Amniotic epithelial cell (primary cell): ENCODE measurements around the gene COA7.
"Not testable (repeated sequence)": the region's sequence is repeated elsewhere in the genome, so short reads cannot be mapped to it uniquely, and the experiment has no call there.

Source experiments
- DNase-seq: peaks from one replicate; pipeline ENCODE4 v3.0.0-alpha.2; 2010; ENCODE audit warnings: low read depth

Gene COA7

DNA sequence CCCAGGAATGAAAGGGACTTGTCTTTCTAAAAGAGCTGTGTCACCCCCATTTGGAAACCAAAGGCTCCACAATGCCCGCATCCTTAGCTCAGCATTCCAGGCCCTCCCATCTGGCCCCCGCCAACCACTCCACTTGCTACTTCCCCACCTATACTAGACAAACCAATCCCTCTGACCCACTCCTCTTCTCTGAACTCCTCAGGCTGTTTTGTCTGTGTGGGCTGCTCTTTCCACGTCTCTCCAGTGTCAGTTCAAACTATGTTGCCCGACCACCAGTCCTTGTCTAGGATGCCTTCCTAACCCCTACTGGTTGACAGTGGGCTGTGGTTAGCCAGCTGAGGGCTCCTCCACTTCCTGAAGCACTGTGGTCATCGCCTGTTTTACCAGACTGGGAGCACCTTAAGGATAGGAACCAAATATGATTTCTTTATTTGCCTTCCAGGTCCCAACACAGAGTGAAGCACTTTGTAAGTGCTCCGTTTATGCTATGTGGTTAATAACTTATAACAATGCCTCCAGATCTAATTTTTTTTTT, 8.1 kb upstream of the COA7 start:
- no peak for DNase-seq

DNA sequence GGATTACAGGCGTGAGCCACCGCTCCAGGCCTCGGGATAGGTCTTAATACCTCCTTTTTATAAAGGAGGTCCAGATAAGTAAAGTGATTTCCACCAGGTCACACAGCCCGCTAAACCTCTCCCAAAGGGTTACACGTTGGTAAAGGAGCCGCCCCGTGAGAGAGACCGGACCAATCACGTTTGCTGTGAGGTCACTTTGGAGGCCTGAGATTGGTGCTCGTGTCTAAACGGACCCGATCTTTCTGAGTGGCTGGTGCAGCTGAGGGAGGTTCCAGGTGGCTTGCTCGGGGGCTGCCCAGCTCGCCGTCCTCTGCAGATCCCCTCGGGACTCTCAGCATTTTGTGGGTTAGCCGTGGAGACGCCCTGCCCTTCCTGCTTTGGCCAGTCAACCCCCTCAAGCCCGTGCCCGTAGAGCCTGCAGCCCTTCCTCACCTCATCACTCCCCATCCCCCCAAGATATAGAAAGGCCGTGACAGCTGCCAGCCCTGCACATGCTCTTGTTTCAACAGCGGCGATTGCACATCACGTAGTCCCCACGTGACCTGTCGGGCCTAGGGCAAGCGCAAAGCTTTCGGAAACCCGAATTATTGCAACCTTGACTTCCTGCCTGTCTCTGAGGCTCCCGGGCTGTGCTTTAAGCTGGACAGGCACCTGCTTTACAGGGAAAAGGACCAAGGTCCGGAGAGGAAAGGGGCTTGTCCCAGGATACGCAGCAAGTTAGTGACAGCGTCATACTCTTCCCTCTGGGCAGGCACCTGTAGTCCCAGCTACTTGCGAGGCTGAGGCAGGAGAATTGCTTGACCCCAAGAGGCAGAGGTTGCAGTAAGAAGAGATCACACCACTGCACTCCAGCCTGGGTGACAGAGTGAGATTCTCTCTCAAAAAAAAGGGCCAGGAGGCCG, 5.0 kb upstream of the COA7 start:
- DNase-seq = peak; percentile 94

DNA sequence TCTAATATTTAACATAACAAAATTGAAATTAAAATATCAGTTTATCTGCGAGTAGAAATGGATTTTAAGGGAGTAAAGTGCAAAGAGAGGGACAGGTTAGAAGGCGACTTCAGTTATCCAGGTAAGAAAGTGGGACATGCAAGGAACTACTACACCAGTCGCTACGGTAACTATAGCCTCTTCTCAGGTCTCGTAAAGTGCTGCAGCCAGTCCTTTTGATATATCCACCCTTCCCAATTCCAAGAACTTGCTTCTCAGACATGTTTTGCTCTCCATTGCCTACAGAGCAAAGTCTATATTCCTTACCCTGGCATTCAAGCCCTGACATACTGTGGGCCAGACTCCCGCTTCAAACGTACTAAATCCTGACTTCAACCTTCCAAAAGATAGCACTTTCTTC, 2.5 kb downstream of the COA7 start:
- no peak for DNase-seq

DNA sequence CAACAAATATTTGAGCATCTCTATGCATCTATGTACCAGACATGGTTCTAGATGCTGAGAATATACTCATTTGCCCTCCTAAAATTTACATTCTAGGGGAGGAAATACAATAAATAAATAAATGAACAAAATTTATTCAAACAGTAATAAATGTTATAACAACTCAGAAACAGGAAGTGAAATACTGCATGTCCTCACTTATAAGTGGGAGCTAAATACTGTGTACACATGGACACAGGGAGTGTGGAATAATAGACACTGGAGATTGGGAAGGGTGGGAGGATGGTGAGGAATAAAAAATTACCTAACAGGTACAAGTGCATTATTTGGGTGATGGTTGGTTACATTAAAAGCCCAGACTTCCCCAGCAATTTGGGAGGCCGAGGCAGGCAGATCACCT, 4.3 kb downstream of the COA7 start:
- DNase-seq = no peak

DNA sequence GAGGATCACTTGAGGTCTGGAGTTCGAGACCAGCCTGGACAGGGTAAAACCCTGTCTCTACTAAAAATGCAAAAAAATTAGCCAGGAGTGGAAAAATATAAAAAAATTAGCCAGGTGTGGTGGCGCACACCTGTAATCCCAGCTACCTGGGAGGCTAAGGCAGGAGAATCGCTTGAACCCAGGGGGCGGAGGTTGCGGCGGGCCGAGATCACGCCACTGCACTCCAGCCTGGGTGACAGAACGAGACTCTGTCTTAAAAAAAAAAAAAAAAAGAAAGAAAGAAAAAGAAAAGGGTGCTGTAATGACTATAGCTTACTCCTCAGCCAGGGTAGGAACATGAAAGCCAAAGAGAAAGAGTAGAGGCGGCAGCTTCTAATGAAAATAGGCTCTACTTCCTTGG, 4.8 kb downstream of the COA7 start:
- DNase-seq = not testable (repeated sequence)

DNA sequence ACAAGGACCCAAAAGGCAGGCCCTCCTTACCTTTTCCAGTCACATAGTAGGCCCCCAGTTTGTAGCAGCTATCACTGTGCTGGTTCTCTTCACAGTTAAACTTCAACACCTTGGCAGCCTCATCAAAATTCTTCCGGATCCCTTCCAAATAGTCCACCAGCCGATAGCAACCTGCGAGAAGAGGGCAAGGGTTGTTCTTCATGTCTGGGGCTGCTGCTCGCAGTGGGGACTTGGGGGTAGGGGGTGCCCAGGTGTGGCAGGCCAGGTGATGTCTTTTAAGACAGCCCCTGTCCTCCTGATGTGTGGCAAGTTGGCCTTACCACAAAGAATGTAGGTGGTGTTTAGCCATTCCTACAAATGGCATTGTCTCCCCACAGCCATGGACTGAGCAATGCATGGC, 5.5 kb downstream of the COA7 start:
- DNase-seq = no peak

DNA sequence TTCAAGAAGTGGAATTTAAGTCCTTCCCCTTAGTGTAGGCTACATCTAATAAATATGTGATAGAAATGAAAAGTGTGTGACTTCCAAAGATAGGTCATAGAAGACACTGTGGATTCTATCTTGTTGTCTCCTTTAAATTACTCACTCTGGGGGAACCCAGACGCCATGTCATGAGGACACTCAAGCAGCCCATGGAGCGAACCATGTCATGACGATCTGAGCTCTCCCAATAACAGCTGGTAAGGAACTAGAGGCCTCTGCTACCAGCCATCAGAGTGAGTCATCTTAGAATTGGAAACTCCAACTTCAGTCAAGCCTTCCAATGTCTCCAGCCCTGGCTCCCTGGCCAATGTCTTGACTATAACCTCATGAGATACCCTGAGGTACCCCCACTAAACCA, 6.3 kb downstream of the COA7 start:
- DNase-seq = no peak

DNA sequence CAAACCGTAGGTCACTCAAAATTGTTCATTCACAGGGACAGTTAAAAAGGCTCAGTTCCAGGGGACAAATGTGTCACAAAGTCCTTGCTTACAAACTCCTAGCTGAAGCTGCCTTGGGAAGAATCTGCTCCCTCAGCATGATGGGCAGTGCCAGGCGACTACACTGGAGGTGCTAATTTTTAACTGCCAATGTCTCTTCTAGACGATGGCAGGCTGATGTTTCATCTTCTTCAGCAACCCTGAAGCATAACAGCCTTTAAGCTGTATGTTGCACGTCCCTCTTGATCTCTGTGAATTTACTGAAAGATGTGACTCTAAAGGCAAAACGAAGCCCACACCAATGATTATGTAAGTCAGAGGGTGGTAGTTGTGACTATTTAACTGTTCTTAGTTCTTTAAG, 11.3 kb downstream of the COA7 start:
- no peak for DNase-seq

DNA sequence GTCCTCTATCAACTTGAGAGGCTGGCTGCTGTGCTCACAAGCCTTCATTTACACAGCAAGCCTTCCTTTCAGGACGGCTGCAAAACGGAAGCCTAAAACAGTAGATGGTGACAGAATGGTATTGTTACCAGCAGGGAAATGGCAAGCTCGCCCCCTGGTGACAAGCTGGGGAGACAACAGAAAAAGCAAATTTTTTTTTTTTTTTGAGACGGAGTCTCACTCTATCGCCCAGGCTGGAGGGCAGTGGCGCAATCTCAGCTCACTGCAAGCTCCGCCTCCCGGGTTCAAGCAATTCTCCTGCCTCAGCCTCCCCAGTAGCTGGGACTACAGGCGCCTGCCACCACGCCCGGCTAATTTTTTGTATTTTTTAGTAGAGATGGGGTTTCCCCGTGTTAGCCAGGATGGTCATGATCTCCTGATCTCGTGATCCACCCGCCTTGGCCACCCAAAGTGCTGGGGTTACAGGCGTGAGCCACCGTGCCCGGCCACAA, 11.8 kb downstream of the COA7 start:
- DNase-seq = peak; percentile 72

DNA sequence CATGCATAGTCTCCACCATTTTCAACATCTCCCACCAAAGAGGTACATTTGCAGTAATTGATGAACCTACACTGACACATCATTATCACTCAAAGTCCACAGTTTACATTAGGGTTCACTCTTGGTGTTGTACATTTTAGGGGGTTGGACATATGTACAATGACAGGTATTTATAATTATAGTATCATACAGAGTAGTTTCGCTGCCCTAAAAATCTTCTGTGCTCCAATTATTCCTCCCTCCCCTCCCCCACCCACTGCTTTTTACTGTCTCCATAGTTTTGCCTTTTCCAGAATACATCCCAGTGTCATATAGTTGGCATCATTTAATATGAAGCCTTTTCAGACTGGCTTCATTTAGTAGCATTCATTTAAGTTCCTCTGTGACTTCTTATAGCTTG, 13.6 kb downstream of the COA7 start:
- DNase-seq = no peak

DNA sequence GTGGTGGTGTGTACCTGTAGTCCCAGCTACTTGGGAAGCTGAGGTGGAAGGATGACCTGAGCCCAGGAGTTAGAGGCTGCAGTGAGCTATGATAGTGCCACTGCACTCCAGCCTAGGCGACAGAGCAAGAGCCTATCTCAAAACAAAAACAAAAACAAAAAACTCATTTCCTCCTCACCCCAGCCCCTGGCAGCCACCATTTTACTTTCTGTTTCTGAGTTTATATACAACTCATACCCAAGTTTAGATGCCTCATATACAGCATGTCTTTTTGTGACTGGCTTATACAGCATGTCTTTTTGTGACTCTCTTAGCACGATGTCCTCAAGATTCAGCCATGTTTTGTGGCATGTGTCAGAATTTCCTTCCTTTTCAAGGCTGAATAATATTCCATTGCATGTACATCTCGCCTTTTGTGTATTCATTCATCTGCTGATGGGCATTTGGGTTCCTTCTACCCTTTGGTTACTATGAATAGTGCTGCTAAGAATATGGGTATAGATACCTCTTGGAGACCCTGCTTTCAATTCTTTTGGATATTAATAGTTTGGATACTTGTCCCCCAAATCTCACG, 14.7 kb downstream of the COA7 start:
- DNase-seq = no peak

DNA sequence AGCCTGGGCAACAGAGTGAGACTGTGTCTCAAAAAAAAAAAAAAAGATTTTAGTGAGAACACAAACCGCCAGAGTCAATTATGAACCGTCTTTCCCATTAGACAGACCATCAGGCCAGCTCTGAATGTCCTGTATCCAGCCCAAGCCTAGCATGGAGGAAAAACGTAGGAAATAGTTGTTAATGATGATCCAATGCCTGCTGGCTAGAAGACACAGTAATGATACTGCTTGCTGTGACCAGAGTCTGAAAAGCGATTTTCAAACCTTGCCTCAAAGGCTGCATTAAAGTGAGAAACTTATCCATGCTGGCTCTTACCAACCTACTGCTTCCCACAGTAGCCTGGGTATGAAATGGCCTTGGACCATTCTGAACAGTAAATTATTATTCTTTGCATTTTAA, 17.0 kb downstream of the COA7 start:
- DNase-seq = no peak

DNA sequence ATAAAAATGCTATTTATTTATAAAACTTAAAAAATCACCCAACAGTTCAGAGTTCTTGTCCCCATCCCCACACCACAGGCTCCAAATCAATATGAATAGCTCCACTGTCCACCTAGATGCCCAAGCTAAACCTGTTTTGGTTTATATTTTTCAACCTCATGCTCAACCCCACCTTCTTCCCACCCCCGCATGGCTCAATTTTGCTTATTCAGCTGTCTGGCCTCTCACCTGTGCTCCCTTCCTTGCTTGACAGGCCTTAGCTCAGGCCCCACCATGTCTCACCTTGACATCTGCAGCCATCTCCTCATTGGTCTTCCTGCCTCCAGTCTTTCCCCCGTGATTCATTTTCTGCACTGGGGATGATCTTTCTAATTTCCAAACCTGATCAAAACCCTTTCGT, 17.8 kb downstream of the COA7 start:
- DNase-seq = no peak

DNA sequence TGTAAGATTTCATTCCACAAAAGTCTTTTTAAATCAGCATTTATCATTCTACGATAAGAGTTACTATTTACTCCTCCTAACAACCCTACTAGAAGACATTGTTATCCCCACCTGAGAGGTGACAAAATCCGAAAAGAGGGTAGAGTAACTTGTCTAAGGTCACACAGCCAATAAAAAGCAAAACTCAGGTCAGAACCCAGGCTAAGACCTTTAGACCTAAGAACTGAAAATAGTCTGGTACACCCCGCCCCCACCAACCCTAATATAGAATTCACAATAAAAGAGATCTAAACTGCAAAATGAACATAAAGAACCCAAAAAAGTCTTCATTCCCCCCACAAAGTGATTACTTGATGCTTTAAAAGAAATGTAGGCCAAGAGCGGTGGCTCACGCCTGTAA, 18.6 kb downstream of the COA7 start:
- no peak for DNase-seq

DNA sequence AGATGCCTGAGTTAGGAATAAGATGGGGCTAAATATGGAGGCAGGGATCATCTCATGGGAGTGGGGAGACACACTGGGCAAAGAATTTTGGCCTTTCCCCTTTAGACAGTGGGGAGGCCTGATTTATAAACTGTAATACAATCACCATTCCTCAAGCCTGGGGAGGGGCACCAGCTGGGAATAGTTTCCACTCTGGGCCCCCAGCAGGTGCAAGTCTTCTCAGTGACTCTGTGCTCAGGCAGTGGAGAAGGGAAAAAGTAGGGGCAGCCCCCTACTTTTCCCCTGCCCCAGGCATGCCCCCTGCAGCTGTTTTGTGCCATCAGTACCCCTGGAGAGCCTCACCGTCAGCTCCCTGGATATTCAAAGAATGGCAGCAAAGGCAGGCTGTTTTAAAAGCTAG, 19.1 kb downstream of the COA7 start:
- no peak for DNase-seq

DNA sequence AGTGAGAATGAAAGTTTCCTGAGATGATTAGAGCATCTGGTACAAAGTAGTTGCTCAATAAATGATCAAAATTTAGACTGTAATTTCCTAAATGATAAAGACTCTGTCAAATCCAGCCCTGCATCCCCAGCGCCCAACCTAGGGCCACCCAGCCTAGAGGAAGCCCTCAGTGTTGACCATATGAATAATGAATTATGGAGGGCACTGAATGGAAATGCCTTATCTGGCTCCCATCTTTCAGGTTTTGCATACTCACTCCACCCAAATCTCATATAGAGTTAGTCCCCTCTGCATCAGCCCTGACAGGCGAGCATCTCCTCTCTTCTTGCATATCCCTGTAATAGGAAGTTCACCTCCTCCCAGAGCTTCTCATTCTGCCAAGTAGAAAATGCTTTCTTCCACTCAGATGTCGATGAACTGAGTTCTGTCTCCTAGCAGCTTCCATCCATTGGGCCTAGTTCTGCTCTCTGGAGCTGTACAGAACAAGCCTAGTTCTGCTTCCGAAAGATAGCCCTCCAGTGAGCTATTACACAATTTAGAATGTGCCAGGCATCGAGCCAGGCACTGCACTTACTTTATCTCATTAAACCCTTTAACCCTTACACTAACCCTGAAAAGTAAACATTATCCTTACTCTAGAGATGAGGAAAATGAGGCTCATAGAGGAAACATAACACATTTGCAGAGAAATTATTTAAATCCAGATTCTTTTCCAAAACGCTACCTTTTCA, 20.9 kb downstream of the COA7 start:
- DNase-seq = peak; percentile 78

DNA sequence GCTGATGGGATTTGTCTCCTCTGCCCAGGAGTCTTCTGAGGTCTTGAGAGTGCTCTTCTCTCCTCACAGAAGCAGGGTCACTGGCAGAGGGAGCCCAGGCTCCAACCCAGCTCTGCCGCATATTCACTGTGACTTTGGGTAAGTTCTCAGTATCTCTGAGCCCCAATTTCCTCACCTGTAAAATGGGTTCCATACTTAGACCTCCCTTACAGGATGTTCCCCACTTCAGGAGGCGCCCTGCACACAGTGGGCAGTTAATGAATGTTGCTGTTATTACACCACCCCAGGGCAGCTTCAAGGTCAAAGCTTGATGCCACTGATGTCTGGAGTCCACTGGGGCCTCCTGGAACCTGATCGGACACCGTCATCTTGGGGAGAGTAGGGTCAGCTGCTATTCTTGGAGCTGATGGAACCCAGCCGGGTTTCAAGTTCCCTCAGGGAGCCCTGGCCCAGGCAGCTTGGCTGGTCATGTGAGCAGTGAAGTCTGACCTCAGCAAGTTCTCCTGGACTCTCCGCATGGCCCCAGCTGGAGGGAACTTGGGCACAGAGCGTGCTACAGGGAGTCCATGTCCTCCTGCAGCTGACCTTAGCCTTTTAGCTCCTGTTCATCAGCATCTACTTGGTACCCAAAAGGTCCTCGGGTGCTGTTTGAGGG, 21.8 kb downstream of the COA7 start:
- DNase-seq = no peak

DNA sequence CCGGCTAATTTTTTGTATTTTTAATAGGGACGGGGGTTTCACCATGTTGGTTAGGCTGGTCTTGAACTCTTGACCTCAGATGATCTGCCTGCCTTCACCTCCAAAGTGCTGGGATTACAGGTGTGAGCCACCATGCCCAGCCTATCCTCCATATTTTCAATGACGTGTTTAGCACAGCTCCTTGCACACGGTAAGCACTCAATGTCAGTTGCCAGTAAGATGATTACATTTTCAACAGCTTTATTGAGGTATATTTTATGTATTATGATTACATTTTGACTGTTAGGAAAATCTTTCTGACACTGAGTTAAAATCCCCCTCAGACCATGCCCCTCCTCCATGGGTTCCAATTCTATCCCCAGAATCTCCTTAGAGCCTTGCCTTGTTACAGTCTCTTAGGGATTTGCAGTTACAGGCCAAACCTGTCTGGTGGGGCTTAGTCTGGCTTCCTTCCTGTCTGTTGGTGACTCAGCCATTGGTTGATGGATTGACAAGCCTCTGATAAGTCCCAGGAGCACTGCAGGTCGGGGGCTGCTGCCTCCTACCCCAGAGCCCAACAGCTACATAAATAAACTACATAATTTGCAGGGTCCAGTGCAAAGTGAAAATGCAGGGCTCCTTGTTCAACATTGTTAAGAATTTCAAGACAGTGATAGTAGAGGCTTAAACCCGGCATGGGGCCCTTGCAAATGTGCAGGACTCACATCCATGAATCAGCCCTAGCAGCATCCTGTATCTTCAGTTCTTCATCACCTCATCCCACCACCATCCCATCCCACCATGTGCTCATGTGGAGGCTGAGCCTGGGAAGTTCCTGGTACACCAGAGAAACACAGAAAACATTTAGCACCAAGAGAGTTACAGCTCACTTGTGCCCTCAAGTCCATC, 23.4 kb downstream of the COA7 start:
- peak; percentile 73 for DNase-seq

DNA sequence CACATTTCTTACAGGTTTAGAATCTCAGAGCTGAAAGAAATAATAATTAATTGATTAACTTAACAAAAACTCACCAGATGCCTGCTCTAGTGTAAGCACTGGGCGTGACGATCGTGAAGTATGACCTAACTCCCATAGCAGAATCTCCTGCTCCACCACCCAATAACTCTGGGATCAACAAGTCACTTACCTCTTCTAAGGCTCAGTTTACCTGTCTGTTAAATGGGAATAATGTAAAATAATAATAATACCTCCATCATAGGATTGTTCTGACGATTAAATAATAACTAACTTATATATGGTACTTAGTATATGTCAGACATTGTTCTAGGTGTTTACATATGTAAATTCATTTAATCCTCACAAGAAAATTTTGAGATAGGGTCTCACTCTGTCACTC, 24.6 kb downstream of the COA7 start:
- no peak for DNase-seq

DNA sequence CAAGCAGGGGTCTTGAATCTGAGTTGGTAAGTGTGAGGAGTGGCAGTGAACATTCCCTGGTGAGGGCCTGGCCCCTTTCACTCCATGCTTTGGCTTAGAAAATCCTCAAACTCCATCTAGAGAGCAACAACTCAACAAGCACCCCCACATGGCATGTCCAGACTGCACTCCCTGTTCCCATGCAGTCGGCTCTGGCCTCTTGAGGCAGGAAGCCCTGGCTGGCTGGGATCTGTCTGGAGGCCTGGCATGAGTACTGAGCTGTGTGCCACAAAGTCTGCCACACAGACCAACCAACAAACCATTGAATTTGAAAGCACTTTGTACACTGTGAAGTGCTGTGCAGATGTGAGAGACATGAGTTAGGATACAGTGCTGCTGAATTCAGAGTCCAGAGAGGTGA, 25.2 kb downstream of the COA7 start:
- DNase-seq = no peak

DNA sequence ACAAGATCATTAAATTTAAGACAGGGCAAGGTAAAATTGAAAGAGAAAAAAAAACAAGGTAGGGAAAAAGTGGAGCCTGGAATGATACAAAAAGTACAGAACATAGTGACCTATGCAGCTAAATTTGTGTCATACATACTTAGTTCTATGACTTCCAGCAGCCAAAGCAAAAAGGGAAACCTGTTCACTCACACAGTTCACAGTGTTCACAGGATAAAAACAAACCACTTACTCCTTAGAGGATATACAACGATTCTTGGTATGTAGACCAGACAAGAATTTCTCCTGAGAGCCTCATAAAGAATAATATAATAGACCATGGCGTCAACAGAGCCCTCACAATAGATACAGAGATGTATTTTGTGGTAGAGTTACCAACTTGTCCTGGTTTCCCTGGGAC, 27.5 kb downstream of the COA7 start:
- DNase-seq = no peak
